GM15510 (cell line): ENCODE data around the gene PPY.

Experiments
- POLR2A ChIP-seq: IDR thresholded peaks from 3 replicates; pipeline ENCODE4 v1.6.1; 2011; ENCODE audit warnings: borderline replicate concordance; ENCODE audit not compliant: insufficient read length; ENCODE audit errors: extremely low read depth

Gene PPY

GRCh38 chr17:43974382-43975266 is 32.3 kb upstream of the PPY start:
- no peak for TF ChIP-seq POLR2A

GRCh38 chr17:43970366-43970765 is 28.1 kb upstream of the PPY start:
- no peak for TF ChIP-seq POLR2A

- TF ChIP-seq POLR2A = no peak
Observed at GRCh38 chr17:43967251-43967875, 25.1 kb upstream of the PPY start.

GRCh38 chr17:43966276-43966675 is 24.0 kb upstream of the PPY start:
- no peak for TF ChIP-seq POLR2A

GRCh38 chr17:43962479-43962878 is 20.2 kb upstream of the PPY start:
- TF ChIP-seq POLR2A = no peak

GRCh38 chr17:43961954-43962353 is 19.7 kb upstream of the PPY start:
- TF ChIP-seq POLR2A = no peak

GRCh38 chr17:43958748-43959352 is 16.6 kb upstream of the PPY start:
- no peak for TF ChIP-seq POLR2A

- TF ChIP-seq POLR2A = no peak
Observed at GRCh38 chr17:43956222-43956621, 13.9 kb upstream of the PPY start.

GRCh38 chr17:43953746-43954145 is 11.5 kb upstream of the PPY start, which contains the start of gene PYY:
PYY (minus strand) TSS chr17:43953940; CDS start chr17:43953483, 457 bp downstream.
- no peak for TF ChIP-seq POLR2A

- no peak for TF ChIP-seq POLR2A
Observed at GRCh38 chr17:43952724-43953666, 10.7 kb upstream of the PPY start.

GRCh38 chr17:43952351-43952723 is 10.1 kb upstream of the PPY start:
- TF ChIP-seq POLR2A = no peak

- no peak for TF ChIP-seq POLR2A
Observed at GRCh38 chr17:43951750-43952149, 9.5 kb upstream of the PPY start.

- no peak for TF ChIP-seq POLR2A
Observed at GRCh38 chr17:43950554-43950953, 8.3 kb upstream of the PPY start.

GRCh38 chr17:43949781-43950180 is 7.5 kb upstream of the PPY start:
- no peak for TF ChIP-seq POLR2A
